Activated T-cell treated with anti-CD3 and anti-CD28 coated beads, Interleukin-2, amount 50 U/mL, for 72 hours (primary cell): ENCODE measurements around the gene SEMA3A. TPM values are rescaled to one million over a fixed set of nuclear protein-coding genes. Genes with fewer than 3 reads are reported as not detected.

Experiments used
- ATAC-seq, 2 donors: fragments of 150-1000 bp; cut with Tn5 transposase; replicated peaks in 1 of 2; 2 replicates each; pipeline ENCODE4 v1.10.0; 2021; ENCODE audit warnings: moderate library complexity in 2 of 2, mild to moderate bottlenecking in 1 of 2
- DNase-seq, 2 donors: peaks; one replicate each; pipeline ENCODE4 v3.0.0; 2021 to 2022; ENCODE audit warnings: mixed read lengths in 1 of 2
- H3K27ac Mint-ChIP-seq: one replicate; pipeline ENCODE4 v1.8.0; 2022; ENCODE audit warnings: mild to moderate bottlenecking, moderate library complexity, mixed read lengths
- H3K27me3 Mint-ChIP-seq: one replicate; pipeline ENCODE4 v1.8.0; 2022; ENCODE audit warnings: low read depth, mixed read lengths
- H3K36me3 Mint-ChIP-seq, 2 donors: one replicate each; pipeline ENCODE4 v1.8.0; 2022; ENCODE audit warnings: mixed read lengths in 2 of 2, mild to moderate bottlenecking in 1 of 2; ENCODE audit not compliant: insufficient read depth in 2 of 2
- H3K4me1 Mint-ChIP-seq: one replicate; pipeline ENCODE4 v1.8.0; 2022; ENCODE audit warnings: low read depth, mixed read lengths
- H3K4me3 Mint-ChIP-seq, 2 donors: one replicate each; pipeline ENCODE4 v1.8.0; 2022; ENCODE audit warnings: mild to moderate bottlenecking in 2 of 2, mixed read lengths in 2 of 2, moderate library complexity in 2 of 2
- H3K9me3 Mint-ChIP-seq, 2 donors: one replicate each; pipeline ENCODE4 v1.8.0; 2022; ENCODE audit warnings: mixed read lengths in 2 of 2
- total RNA-seq, 2 donors: library from RNA; stranded (reverse); gene quantifications; one replicate each; pipeline ENCODE4 v1.2.3, GENCODE V29; 2022

Gene SEMA3A
- total RNA-seq, 2 donors from 2014 or later, result 0.62 to 0.63 TPM

- no peaks in the 10 kb centered on the region for H3K9me3 Mint-ChIP-seq
- DNase-seq, result no peak
Observed at GRCh38 chr7:84022684-84023308, 171.8 kb downstream of the SEMA3A start.

GRCh38 chr7:84022009-84022408 lies 172.6 kb downstream of the SEMA3A start:
- H3K27me3 Mint-ChIP-seq, result no peaks in the 10 kb centered on the region
- no peaks in the 10 kb centered on the region for H3K36me3 Mint-ChIP-seq
- no peak overlapping the region for H3K4me3 Mint-ChIP-seq
- ATAC-seq (no peak), DNase-seq (no peak)
- H3K27ac Mint-ChIP-seq, result no peak overlapping the region
- no peaks in the 10 kb centered on the region for H3K4me1 Mint-ChIP-seq
- H3K9me3 Mint-ChIP-seq, result no peaks in the 10 kb centered on the region

More at GRCh38 chr7:84022684-84023308, 171.8 kb downstream of the SEMA3A start:
- Mint-ChIP-seq H3K27me3 (no peaks in the 10 kb centered on the region), H3K4me3 (no peak overlapping the region), H3K36me3 (no peaks in the 10 kb centered on the region), H3K27ac (no peak overlapping the region), H3K4me1 (no peaks in the 10 kb centered on the region)
- no peak for ATAC-seq

- no peaks in the 10 kb centered on the region for H3K36me3 Mint-ChIP-seq
- ATAC-seq, result no peak
- no peaks in the 10 kb centered on the region for H3K9me3 Mint-ChIP-seq
- no peaks in the 10 kb centered on the region for H3K4me1 Mint-ChIP-seq
- DNase-seq, result no peak
- no peak overlapping the region for H3K4me3 Mint-ChIP-seq
- no peak overlapping the region for H3K27ac Mint-ChIP-seq
- H3K27me3 Mint-ChIP-seq, result no peaks in the 10 kb centered on the region
Observed at GRCh38 chr7:84021292-84021908, 173.2 kb downstream of the SEMA3A start.

- no peak for ATAC-seq
- no peaks in the 10 kb centered on the region for H3K4me1 Mint-ChIP-seq
- no peaks in the 10 kb centered on the region for H3K9me3 Mint-ChIP-seq
- no peaks in the 10 kb centered on the region for H3K27me3 Mint-ChIP-seq
- H3K4me3 Mint-ChIP-seq, result no peak overlapping the region
- no peaks in the 10 kb centered on the region for H3K36me3 Mint-ChIP-seq
- H3K27ac Mint-ChIP-seq, result no peak overlapping the region
- DNase-seq, result no peak
Observed at GRCh38 chr7:84017651-84018050, 176.9 kb downstream of the SEMA3A start.

- Mint-ChIP-seq H3K27me3 (no peaks in the 10 kb centered on the region), H3K27ac (no peak overlapping the region)
- ATAC-seq, result no peak
Observed at GRCh38 chr7:84013616-84014240, 180.9 kb downstream of the SEMA3A start.

GRCh38 chr7:84009782-84010181 lies 184.8 kb downstream of the SEMA3A start:
- Mint-ChIP-seq H3K27ac (no peak overlapping the region), H3K36me3 (no peaks in the 10 kb centered on the region), H3K4me1 (no peaks in the 10 kb centered on the region), H3K9me3 (no peaks in the 10 kb centered on the region), H3K27me3 (no peaks in the 10 kb centered on the region), H3K4me3 (no peak overlapping the region)
- DNase-seq, result no peak
- ATAC-seq, result no peak

More at GRCh38 chr7:84013616-84014240, 180.9 kb downstream of the SEMA3A start:
- H3K4me1 Mint-ChIP-seq, result no peaks in the 10 kb centered on the region
- H3K9me3 Mint-ChIP-seq, result no peaks in the 10 kb centered on the region
- H3K4me3 Mint-ChIP-seq, result no peak overlapping the region
- no peaks in the 10 kb centered on the region for H3K36me3 Mint-ChIP-seq
- DNase-seq, result no peak

- Mint-ChIP-seq H3K4me3 (no peak overlapping the region), H3K36me3 (no peaks in the 10 kb centered on the region), H3K27me3 (no peaks in the 10 kb centered on the region), H3K9me3 (no peaks in the 10 kb centered on the region), H3K4me1 (no peaks in the 10 kb centered on the region), H3K27ac (no peak overlapping the region)
- ATAC-seq, result no peak
- no peak for DNase-seq
Observed at GRCh38 chr7:84009051-84009450, 185.5 kb downstream of the SEMA3A start.

GRCh38 chr7:84003191-84003590 lies 191.4 kb downstream of the SEMA3A start:
- Mint-ChIP-seq H3K27me3 (no peaks in the 10 kb centered on the region), H3K36me3 (no peaks in the 10 kb centered on the region)
- ATAC-seq, result no peak

GRCh38 chr7:84002348-84002747 lies 192.2 kb downstream of the SEMA3A start:
- ATAC-seq (no peak), DNase-seq (no peak)
- H3K4me1 Mint-ChIP-seq, result no peaks in the 10 kb centered on the region
- no peaks in the 10 kb centered on the region for H3K9me3 Mint-ChIP-seq
- no peak overlapping the region for H3K27ac Mint-ChIP-seq
- H3K4me3 Mint-ChIP-seq, result no peak overlapping the region
- H3K27me3 Mint-ChIP-seq, result no peaks in the 10 kb centered on the region
- no peaks in the 10 kb centered on the region for H3K36me3 Mint-ChIP-seq

More at GRCh38 chr7:84003191-84003590, 191.4 kb downstream of the SEMA3A start:
- H3K27ac Mint-ChIP-seq, result no peak overlapping the region
- no peak overlapping the region for H3K4me3 Mint-ChIP-seq
- no peaks in the 10 kb centered on the region for H3K9me3 Mint-ChIP-seq
- no peak for DNase-seq
- H3K4me1 Mint-ChIP-seq, result no peaks in the 10 kb centered on the region

GRCh38 chr7:83996879-83997278 lies 197.7 kb downstream of the SEMA3A start:
- Mint-ChIP-seq H3K27me3 (no peaks in the 10 kb centered on the region), H3K36me3 (peaks cover 0 to 2% of the 10 kb centered on the region in 2 donors), H3K4me3 (no peak overlapping the region), H3K9me3 (no peaks in the 10 kb centered on the region), H3K4me1 (no peaks in the 10 kb centered on the region), H3K27ac (no peak overlapping the region)
- no peak for DNase-seq
- no peak for ATAC-seq

GRCh38 chr7:83987764-83988163 lies 206.8 kb downstream of the SEMA3A start:
- Mint-ChIP-seq H3K36me3 (no peaks in the 10 kb centered on the region), H3K27me3 (no peaks in the 10 kb centered on the region), H3K4me1 (no peaks in the 10 kb centered on the region), H3K4me3 (no peak overlapping the region), H3K9me3 (no peaks in the 10 kb centered on the region), H3K27ac (no peak overlapping the region)
- DNase-seq, result no peak
- no peak for ATAC-seq

GRCh38 chr7:83985821-83986220 lies 208.8 kb downstream of the SEMA3A start:
- no peaks in the 10 kb centered on the region for H3K4me1 Mint-ChIP-seq
- no peaks in the 10 kb centered on the region for H3K27me3 Mint-ChIP-seq
- H3K9me3 Mint-ChIP-seq, result no peaks in the 10 kb centered on the region
- H3K27ac Mint-ChIP-seq, result no peak overlapping the region
- no peak overlapping the region for H3K4me3 Mint-ChIP-seq
- H3K36me3 Mint-ChIP-seq, result no peaks in the 10 kb centered on the region
- ATAC-seq (no peak), DNase-seq (no peak)

GRCh38 chr7:83984591-83984990 lies 210.0 kb downstream of the SEMA3A start:
- no peak overlapping the region for H3K27ac Mint-ChIP-seq
- no peaks in the 10 kb centered on the region for H3K36me3 Mint-ChIP-seq
- no peak for DNase-seq
- no peaks in the 10 kb centered on the region for H3K4me1 Mint-ChIP-seq
- H3K4me3 Mint-ChIP-seq, result no peak overlapping the region
- H3K27me3 Mint-ChIP-seq, result no peaks in the 10 kb centered on the region
- ATAC-seq, result no peak
- H3K9me3 Mint-ChIP-seq, result no peaks in the 10 kb centered on the region
